NOMO-1 treated with DMSO at 0.1 percent for 48 hours (cell line): ENCODE data around the gene ARID3A.

Experiments used
- DNase-seq: peaks from one replicate; lab custom pipeline; 2025; ENCODE audit not compliant: unreplicated experiment; lab: John Stamatoyannopoulos, UW

The ARID3A gene

GRCh38 chr19:911197-912033 is 14.4 kb upstream of the ARID3A start:
- DNase-seq = no peak

- DNase-seq = no peak
Observed at GRCh38 chr19:912181-913079, 13.4 kb upstream of the ARID3A start.

GRCh38 chr19:913080-913748 is 12.6 kb upstream of the ARID3A start, which contains the start of gene R3HDM4:
TSS of gene R3HDM4 (minus strand) at chr19:913219. CDS start at chr19:913157, 62 bp downstream.
- peak; percentile 49 for DNase-seq

GRCh38 chr19:916645-917322 is 9.1 kb upstream of the ARID3A start:
- DNase-seq = no peak

GRCh38 chr19:917323-918151 is 8.3 kb upstream of the ARID3A start, which contains the start of gene KISS1R:
TSS of gene KISS1R (plus strand) at chr19:917333. CDS start at chr19:917503, 170 bp downstream.
- DNase-seq = peak; percentile 37

GRCh38 chr19:918152-918437 is 7.7 kb upstream of the ARID3A start:
- no peak for DNase-seq

- no peak for DNase-seq
Observed at GRCh38 chr19:918481-919198, 7.2 kb upstream of the ARID3A start.

GRCh38 chr19:919199-920050 is 6.4 kb upstream of the ARID3A start:
- DNase-seq = no peak

- DNase-seq = peak; percentile 26
Observed at GRCh38 chr19:920051-920864, 5.6 kb upstream of the ARID3A start.

GRCh38 chr19:924553-925086 is 1.2 kb upstream of the ARID3A start:
- DNase-seq = peak; percentile 17

- DNase-seq = peak; percentile 93
Observed at GRCh38 chr19:925087-925525, 729 bp upstream of the ARID3A start.

GRCh38 chr19:926323-926588 is 421 bp downstream of the ARID3A start:
- DNase-seq = no peak

GRCh38 chr19:926589-927350 is 935 bp downstream of the ARID3A start:
- peak; percentile 83 for DNase-seq

GRCh38 chr19:927351-927779 is 1.5 kb downstream of the ARID3A start:
- no peak for DNase-seq

- DNase-seq = peak; percentile 38
Observed at GRCh38 chr19:927780-928401, 2.1 kb downstream of the ARID3A start.
